Inflammatory macrophage (primary cell): ENCODE data around the gene FYTTD1.

Experiments
- DNase-seq, 2 donors: peaks; one replicate each; pipeline ENCODE4 v3.0.0-alpha.2; 2020 to 2022

Gene FYTTD1

GRCh38 chr3:197737749-197738462 lies 11.8 kb upstream of the FYTTD1 start:
- DNase-seq, result no peak

DNA sequence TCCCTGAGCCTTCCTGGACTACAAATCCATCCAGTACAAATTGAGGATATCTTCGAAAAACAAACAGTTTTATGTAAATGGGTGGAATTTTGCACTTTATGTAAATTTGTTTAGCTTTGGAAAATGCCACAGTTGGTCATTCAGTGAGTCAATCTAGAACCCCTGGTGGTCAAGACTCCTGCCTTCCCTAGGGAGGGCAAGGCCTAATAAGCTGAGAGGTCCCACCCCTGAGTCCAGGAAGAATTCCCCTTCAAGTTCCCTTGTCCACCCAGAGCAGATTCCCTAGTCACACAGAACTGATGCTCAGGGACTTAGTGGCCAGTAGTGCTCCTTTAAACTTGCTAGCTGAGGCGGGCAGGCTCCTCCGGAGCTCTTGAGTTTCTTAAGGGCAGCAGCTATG lies 6.9 kb upstream of the FYTTD1 start:
- DNase-seq, result no peak

GRCh38 chr3:197746209-197746608 lies 3.5 kb upstream of the FYTTD1 start:
- DNase-seq, result peak; percentile 3 to 5

DNA sequence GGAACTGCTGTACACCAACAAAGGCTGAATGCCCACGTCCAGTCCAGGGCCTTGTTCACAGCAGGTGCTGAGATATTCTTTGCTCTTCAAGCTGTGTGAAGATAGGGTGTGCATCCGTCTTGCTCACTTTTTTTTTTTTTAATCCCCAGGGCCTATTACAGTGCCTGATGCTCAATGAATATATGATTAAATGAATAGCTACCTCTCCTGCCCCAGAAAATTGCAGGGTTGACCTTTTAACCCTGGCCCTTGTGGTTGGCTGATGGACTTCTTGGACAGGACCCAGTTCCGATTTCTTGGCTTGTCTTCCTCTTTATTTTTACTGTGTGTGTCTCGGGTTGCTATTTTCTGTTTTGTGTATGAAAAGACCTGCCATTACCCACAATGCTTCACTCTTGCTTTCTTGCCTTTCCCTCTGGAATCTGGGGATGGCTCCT lies 2.9 kb upstream of the FYTTD1 start:
- DNase-seq, result peak; percentile 80 to 82

DNA sequence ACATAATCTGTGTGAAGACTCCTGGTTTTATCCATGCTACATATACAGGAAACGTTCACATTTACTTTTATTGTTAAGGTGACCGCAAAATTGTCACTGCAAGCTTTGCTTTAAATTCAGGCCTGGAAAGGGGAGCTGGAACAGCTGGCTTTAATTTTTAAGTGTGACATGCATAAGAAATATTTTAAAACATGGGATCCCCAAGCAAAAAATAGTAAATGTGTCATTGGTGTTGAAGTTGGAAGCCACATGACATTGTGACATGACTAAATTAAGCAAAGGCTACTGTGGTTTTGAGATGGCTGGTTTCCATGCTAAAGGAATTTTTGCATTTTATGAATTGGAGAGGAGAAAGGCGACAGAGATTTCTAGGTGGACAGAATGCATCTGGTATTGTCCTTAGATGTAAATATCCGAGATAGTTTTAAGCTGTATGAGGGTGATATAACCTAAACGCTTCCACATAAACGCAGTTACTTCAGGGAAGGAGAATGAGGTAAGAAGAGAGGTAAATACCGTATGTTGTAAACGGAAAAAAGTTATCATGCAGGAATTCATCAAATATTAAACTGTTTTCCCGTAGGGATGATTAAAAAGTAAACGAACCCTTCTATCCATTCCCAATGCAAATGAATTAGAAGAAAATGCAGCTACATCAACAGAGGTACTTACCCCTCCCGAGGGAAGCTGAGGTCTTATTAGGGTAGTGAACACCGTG lies 927 bp upstream of the FYTTD1 start:
- DNase-seq, result peak; percentile 66 to 68

DNA sequence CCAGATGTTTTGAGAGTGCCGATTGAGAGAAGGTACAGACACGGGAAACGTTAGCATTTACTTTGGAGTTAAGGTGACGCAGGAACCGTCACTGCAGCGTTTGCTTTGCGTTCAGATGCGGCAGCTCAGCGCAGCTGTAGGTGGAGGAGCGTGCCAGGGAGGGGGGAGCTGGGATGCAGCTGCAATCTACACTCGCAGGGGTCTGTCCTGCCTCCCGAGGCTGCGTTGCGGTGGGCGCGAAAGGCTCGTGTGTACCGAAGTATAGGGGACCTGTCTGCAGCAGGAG lies 425 bp upstream of the FYTTD1 start:
- peak; percentile 17 to 62 for DNase-seq

DNA sequence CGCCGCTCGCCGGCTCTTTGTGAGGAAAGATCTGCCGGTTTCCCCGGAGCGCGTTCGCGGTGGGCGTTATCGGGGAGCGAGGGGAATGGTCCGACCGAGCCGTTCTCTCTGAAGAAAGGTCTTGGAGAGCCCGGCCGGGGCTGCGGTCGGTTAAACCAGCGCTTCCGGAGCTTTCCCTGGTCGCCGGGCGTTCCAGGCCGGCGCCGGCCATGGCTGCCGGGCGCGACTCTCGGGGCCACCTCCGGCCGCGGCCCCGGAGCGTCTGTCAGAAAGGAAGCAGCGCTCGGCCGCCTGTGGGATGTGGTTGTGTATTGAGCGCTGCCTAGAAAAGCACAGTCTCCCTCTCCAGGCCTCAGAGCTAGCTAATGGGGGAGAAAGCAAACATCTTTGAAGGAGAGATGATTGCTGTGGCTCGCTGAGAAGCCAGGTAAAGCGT lies 731 bp downstream of the FYTTD1 start:
- peak; percentile 62 to 83 for DNase-seq

DNA sequence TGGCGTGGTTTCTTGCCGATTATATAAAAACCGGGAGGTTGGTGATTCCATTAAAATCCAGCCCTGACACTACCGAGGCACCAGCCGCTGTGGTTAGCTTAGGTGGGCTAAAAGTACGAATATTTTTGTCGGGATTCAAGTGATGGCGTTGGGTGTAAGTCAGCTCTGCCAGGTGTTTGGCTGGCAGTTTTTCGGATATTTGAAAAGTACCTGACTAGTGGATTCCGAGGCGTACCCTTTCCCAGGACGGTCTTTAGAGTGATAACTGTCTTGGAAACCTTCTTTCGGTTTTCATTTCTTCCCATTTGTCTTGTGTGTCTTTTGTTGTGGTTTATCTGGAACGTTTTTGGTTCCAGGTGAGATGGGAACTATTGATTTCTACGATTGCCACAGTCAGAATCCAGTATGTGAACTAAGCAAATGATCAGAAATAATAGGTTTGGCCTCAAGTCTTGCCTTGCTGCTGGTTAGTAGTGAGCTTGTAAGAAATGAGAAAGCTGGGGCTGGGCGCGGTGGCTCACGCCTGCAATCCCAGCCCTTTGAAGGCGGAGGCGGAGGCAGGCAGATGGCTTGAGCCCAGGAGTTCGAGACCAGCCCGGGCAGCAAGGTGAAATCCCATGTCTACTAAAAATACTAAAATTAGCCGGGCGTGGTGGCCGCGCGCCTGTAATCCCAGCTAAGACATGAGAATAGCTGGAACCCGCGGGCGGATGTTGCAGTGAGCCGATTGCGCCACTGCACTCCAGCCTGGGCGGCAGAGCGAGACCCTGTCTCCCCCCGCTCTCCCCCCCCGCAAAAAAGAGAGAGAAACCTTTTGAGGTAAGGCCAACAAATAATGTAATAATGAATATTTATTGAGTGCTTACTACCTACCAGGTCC lies 1.4 kb downstream of the FYTTD1 start:
- DNase-seq, result peak; percentile 18 to 54

DNA sequence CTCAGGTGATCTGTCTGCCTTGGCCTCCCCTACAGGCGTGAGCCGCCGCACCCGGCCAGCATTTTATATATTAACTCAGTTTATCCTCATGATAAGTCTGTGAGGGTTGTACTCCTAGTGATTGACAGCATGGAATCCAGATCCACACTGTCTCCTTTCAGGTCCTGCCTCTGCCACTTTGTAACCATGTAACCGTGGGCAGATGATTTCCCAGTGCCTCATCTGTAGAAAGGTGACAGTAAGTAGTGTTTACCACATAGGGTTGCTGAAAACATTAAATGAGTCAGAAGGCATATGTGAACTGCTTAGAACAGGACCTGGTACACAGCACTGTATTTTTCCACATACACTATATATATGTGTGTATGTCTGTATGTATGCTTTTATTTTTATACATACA lies 2.4 kb downstream of the FYTTD1 start:
- peak in 1 of 2 donors; percentile 21 for DNase-seq

GRCh38 chr3:197753263-197753662 lies 3.6 kb downstream of the FYTTD1 start:
- peak; percentile 3 to 5 for DNase-seq

- no peak for DNase-seq
Observed at GRCh38 chr3:197756704-197757103, 7.0 kb downstream of the FYTTD1 start.

DNA sequence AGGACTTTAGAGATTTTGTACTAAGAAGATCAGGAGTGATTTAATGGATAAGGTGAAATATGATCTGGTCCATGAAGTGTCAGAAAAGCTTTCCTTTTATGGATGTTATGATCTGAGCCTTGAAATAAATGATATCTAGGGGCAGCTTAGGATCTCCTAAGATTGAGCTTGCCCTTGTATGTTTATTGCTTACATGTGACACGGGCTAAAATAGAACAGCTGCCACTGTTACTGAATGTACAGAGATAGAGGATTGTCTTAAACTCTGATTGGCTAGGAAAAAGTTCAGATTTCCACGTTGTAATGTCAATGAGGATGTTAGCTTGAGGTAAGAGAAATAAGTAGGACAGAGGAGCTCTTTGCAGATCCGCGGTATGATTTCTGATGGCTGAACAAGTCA lies 8.8 kb downstream of the FYTTD1 start:
- DNase-seq, result no peak

- no peak for DNase-seq
Observed at GRCh38 chr3:197761784-197762183, 12.1 kb downstream of the FYTTD1 start.

DNA sequence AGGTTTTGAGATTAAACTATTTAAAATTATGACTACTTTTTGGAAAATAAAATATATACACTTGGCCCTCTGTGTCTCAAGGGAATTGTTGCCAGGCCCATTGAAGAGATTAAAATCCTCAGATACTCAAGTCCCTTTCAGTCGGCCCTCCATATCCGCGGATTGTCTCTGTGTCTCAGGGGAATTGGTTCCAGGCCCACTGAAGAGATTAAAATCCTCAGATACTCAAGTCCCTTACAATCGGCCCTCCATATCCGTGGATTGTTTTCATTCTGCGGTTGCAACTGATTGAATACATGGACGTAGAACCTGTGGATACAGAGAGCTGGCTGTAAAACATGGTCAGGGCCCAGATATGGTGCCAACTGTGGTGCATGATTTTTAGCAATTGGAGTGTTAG lies 25.6 kb downstream of the FYTTD1 start:
- DNase-seq, result no peak

- no peak for DNase-seq
Observed at GRCh38 chr3:197782230-197782629, 32.5 kb downstream of the FYTTD1 start.

- no peak for DNase-seq
Observed at GRCh38 chr3:197784019-197784585, 34.4 kb downstream of the FYTTD1 start.

GRCh38 chr3:197787412-197787811 lies 37.7 kb downstream of the FYTTD1 start:
- DNase-seq, result no peak

- DNase-seq, result no peak
Observed at GRCh38 chr3:197789309-197789708, 39.6 kb downstream of the FYTTD1 start.

DNA sequence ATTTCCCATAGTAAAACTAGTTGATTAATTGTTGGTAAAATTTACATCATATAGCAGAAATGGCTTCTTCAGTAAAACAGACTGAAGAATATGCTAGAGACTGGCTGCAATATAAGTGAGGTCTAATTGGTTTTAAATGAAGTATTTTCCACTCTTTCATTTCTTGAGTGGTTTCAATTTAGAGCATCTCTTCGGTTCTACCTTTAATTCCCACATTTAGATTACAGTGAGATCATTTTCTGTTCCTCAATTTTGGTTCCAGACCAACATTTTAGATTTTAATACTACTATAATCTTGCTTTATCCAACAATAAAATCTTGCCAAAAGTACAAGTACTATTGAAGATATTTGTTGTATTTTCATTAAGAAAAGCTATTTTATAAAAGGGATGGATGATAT lies 40.4 kb downstream of the FYTTD1 start:
- no peak for DNase-seq

DNA sequence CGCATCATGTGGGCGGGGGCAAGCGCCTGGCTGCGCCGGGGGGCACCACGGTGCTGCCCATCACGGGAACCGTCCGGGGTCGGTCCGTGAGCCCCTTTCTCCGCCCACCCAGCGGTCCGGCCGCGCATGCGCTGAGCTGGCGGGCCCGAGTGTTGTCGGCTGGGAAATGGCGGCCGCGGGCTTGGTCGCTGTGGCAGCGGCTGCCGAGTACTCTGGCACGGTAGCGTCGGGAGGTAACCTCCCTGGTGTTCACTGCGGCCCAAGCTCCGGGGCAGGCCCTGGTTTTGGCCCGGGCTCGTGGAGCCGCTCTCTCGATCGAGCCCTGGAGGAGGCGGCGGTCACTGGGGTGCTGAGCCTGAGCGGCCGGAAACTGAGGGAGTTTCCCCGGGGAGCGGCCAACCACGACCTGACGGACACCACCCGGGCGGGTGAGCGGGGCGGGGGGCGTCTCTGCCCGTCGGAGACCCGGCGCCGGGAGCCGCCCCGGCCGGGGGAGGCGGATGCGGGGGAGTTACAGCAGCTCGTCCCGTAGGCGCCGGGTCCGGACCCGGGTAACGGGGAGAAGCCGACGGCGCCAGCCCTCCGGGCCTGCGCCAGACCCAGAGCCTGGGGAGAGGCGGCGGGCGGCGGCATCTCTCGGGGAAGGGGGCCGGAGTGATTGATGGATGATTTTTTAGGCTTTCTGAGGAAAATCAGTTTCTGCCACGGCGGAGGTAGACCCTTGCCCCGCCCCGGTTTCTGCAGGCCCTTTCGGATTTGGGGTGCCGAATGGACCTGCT lies 41.6 kb downstream of the FYTTD1 start, which contains the start of gene LRCH3:
Gene LRCH3, plus strand, starts transcription at position 142 of the 779 bp plus-strand sequence. Its CDS starts 25 bp downstream, at position 167.
- peak; percentile 63 to 76 for DNase-seq

DNA sequence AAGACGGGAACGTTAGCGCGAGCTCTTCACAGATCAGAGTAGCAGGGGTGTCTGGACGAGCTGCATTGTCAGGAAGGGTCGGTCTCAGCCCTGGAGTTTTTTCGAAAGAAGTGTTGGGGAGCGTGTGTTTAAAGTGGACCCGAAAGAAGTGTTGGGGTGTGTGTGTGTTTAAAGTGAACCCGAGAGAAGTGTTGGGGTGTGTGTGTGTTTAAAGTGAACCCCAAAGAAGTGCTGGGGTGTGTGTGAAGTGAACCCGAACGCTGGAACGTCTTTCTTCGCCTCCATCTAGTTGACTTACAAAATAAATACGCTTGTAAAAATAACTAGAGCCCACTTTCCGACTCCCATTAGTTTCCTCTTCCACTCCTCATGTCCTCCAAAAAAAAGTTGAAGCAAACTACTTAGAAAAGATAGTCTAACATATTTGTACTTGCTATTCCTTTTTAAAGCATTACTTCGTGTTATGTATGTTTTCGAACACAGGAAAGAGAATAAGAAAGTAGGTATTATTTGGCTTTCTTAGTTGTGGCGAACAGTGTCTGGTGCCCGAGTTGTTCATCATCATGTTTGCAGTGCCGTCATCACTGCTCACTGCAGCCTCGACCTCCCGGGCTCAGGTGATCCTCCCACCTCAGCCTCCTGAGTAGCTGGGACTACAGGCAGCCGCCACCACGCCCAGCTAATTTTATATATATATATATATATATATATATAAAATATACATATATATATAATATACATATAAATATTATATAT lies 42.4 kb downstream of the FYTTD1 start:
- peak; percentile 14 to 23 for DNase-seq
